Measurements from ENCODE around the gene DENND1A. TPM values are rescaled to one million over a fixed set of nuclear protein-coding genes. Genes with fewer than 3 reads are reported as not detected.

DENND1A gene
- total RNA-seq, 1 donor from 2014 or later, result 26.3 TPM

GRCh38 chr9:123356851-123357742, 572.8 kb downstream of the DENND1A start:
- no peak for DNase-seq (ENCODE audit: low spot score)

DNA sequence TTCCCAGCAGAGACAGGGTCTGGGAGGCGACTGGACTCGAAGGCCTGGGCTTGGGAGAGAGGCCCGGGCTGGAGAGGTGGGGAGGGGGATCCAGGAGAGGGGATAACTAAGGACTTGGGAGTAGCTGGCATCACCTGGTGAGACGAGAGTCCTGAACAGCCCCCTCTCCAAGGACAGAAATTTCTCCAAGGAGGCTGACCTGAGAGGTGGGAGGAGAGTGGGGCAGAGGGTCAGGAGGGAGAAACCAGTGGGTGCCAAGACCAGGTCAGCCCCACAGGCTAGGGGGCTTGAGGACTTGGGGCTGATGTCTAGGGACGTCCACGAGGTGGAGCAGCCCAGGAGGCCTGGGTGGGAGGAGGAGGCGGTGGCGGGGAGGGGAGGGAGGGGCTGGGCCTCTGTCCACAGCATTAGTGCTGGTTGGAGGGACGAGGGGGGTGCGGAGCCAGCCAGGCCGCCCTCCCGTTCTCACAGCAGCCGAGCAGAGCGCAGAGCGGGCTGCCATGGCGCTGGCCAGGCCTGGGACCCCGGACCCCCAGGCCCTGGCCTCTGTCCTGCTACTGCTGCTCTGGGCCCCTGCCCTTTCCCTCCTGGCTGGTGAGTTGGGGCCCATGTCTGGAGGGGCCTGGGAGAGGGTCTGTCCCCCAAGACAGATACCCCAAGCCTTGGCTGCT, 574.0 kb downstream of the DENND1A start, which contains the start of gene CRB2:
TSS of gene CRB2 (plus strand) at position 437 of the 671 bp plus-strand sequence. CDS start at position 501, 64 bp downstream.
- no peak for DNase-seq (ENCODE audit: low spot score)

DNA sequence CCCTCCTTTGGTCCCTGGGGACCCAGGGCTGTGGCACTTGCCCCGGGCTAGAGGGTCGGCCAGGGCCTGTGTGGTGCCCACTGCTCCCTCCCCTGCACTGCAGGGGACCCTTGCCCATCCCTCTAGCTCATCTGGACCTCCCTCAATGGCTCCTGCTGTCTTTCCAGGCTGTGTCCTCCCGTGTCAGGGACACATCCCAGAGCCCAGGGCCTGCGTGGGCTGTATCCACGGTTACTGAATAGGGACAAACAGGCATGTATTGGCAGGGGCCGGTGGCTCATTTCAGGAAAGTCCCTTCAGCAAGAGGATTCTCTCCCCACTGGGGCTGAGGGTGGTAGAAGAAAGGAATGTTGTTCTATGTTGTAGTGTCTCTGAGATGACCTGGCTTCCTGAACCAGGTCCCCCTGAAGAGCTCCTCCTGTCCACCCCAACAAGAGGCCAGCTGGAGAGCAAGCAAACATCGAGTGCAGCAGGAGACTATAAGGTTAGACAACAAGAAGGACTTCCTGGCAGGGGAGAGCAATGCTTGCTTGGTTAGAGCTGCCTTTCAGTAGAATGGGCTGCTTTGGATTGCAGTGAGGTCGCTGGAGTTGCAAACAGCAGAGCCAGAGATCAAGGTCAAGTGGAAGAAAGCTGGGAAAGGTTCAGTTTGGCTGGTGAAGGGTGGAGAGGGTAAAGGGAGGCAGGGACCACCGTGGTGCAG, 575.0 kb downstream of the DENND1A start:
- DNase-seq (ENCODE audit: low spot score), result no peak

DNA sequence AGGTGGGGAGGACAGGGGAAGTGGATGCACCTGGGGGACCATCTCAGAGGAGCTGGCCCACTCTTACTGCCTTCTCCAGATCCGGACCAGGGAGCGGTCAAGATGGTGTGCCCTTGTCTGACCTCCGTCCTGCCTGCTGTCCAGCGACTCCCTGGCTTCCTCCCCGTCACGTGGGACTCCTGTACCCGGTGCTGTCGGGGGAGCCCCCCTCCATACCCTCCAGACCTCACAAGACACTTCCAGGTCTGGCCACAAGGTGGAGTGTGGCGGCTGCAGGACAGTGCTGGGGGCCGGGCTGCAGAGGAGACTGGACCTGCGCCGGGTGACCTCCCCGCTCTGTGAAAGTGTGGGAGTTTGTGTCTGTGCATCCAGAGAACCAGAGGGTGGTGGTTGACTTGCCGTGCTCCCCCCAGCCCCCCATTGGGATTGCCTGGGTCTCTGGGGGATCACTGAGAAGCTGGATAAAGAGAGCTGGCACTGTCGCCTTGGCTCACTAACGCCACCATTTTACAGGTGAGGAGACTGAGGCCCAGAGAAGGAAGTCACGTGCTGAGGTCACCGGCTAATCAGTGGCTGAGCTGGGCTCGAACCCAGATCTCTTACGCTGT, 575.8 kb downstream of the DENND1A start:
- DNase-seq (ENCODE audit: low spot score), result peak; percentile 47

- DNase-seq (ENCODE audit: low spot score), result no peak
These were observed 576.9 kb downstream of the DENND1A start for GRCh38 chr9:123353041-123353440.

DNA sequence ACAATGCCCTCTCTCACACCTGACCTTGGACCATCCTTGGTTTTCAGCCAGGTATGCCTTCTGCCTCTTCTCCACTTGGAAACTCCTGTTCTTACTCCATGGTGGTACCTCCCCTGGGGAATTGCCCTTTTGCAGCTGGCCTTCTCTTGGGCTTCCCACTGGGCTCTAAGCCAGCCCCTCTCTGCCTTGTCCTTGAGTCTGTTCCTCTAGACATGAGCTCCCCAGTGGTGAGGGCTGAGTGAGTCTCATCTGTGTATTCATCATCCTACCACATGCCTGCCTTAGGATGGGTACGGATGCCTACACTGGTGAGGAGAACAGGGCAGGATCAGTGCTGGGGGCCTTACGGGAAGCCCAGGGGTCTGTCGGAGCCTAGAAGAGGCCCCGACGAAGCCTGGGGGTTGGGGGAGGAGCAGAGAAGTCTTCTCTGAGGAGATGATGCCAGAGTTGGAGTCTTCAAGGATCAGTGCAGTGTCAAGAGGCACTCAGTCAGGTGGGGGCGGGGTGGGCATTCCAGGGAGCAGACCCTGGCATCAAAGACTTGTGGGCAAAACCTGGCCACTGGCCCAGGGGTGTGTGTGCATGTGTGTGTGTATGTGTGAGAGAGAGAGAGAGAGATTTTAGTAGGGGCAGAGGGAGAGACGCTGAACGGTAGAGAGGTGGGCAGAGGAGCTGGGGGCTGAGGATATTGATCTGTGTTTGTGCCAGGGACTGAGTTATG, 579.2 kb downstream of the DENND1A start:
- DNase-seq (ENCODE audit: low spot score), result no peak

DNA sequence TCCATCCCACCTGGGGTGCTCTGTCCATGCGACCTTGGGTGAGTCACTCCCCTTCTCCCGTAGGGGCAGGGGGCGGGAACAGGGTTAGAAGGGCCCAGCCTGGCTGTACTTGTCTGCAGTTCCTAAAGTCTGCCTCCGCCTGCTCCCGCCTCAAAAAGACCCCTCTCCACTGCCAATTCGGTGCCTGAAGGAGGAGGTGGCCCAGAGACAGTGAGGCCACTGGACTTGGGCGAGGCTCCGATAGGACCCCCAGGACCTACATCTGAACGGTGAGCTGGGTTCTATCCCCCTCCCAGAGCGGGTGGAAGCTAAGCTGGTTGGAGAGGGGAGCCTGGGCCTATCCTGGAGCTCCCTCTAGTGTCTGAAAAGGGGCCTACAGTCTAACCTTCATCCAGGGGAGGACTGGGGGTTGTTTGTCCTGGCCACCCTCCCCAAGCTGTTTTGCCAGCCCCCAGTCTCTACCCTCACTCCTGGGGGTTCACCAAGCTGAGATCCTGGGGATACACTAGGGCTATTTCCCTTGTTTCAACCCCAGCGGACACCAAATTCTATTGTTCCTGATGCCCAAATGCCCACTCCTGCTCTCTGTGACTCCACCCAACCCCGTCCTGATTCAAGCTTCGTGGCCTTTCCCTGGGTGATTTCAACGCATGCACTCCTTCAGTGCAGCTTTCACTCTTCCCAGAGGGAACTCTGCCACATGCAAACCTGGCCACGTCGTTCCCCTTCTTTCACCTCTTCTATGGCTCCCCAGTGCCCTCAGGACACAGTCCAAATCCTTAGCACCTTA, 580.0 kb downstream of the DENND1A start:
- DNase-seq (ENCODE audit: low spot score), result peak; percentile 60

- no peak for DNase-seq (ENCODE audit: low spot score)
These were observed 580.9 kb downstream of the DENND1A start for GRCh38 chr9:123349033-123349432.

- no peak for DNase-seq (ENCODE audit: low spot score)
These were observed 581.5 kb downstream of the DENND1A start for GRCh38 chr9:123348317-123348992.

- no peak for DNase-seq (ENCODE audit: low spot score)
These were observed 582.5 kb downstream of the DENND1A start for GRCh38 chr9:123347289-123348060.

DNA sequence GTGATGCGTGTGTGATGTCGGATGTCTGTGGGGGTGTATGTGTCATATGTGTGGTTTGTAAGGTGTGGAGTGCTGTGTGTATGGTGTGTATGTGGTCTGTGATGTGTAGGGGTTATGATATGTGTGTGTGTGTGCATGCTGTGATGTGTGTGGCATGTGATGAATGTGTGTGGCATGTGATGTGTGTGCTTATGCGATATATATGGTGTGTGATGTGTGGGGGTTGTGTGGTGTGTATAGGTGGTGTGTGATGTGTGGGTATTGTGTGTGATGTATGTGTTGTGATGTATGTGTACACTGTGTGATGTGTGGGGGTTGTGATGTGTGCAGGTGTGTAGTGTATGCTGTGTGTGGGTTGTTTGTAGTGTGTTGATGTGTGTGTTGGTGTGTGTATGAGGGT, 583.1 kb downstream of the DENND1A start:
- DNase-seq (ENCODE audit: low spot score), result no peak

DNA sequence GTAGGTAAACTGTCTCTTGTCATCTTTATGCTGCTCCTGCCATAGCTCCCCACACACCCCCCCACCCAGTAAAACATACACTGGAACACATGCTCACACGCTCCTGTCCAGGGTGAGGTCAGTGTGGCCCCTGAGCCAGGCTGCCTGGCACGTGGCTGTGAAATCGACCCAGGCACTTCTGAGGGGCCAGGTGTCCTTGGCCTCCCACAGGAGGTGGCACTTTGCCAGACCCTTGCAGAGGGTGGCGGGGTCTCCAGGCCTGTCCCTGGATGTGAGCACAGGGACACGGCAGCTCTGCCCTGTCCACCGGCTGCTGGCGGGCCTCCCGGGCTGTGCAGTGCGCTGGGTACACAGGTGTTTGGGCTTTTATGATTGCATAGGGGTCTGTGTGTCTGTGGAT, 583.9 kb downstream of the DENND1A start:
- DNase-seq (ENCODE audit: low spot score), result no peak

DNA sequence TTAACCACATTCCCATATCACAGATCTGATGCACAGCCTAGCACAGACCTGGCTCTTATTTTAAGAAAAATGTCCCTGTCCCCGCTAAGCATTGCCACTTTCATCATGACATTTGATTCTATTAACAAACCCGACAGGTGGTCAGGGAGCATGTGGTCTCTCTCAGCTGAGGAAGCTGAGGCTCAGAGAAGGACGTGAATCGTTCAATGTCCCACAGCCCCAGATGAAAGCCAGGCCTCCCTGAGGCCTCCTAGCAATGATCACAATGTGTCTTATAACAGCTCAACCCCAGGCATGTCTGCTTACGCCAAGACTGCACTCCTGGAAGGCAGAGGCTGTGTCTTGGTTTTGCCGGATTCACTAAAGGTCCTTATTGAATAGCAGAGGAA, 584.4 kb downstream of the DENND1A start:
- no peak for DNase-seq (ENCODE audit: low spot score)

GRCh38 chr9:123344192-123344949, 585.6 kb downstream of the DENND1A start:
- no peak for DNase-seq (ENCODE audit: low spot score)

DNA sequence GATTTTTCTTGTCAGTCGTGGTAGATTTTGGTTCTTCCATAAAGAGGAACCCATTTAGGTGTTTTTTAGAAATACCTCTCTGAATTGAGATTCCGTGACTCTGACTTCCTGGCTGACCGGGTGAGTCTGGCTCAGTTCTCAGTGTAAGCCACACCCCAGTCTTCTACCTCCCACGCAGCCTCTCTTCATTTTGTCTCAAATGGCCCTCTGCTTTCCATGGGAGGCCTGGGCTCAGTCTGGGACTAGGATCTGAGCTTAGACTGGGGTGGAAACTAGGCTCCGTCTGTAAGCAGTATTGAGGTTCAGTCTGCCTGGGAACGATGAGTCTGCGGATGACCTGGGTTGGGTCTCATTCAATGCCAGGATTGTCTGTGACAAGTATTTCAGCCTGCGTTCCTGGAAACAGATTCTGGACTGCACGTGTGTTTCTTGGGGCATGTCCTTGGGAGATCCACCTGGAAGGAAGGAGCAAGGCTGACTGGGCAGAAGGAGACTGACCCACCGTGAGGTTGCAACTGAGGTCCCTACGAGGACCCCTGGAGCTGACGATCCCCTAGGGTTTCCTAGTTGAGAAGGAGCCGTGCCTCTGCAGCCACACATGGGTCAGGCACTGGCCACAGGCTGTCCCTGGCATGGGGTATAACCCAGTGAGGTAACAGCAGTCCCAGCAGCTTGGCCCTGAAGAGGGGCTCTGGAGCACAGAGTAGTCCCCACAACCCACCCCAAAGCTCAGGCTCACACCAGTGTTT, 586.3 kb downstream of the DENND1A start:
- DNase-seq (ENCODE audit: low spot score), result no peak

GRCh38 chr9:123342247-123342646, 587.7 kb downstream of the DENND1A start:
- DNase-seq (ENCODE audit: low spot score), result no peak

DNA sequence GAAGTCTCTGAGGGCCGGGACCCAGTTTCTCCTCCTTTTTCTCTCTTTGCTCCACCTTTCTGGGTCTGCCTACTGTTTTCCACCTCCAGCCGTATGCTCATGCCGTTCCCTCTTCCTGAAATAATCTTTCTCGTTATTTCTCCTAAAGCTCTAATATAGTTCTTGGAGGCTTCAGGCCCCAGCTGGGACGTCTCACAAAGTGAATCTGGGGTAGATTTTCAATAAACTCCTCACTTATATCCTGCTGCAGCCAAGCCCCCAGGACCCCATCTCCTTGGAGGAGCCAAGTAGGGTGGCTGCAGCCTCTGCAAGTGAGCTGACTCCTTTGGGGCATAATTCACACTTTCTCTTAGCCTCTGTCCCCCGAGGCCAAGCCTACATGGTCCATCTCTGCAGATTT, 588.1 kb downstream of the DENND1A start:
- no peak for DNase-seq (ENCODE audit: low spot score)
